Upper lobe of right lung (tissue), 1 donor: ENCODE measurements around the gene UNC5A. TPM values are rescaled to one million over a fixed set of nuclear protein-coding genes. Genes with fewer than 3 reads are reported as not detected.

ENCODE experiments used
- ATAC-seq: fragments of 200-7000 bp; cut with Tn5 transposase; one replicate; pipeline ENCODE4 v1.9.1; 2020; ENCODE audit warnings: mild to moderate bottlenecking, moderate library complexity
- DNase-seq: peaks from one replicate; pipeline ENCODE4 v3.0.0-alpha.2; 2020
- H3K27ac ChIP-seq: fragments of 200-600 bp; one replicate; pipeline ENCODE4 v1.8.0; 2022
- H3K27me3 ChIP-seq: fragments of 200-600 bp; one replicate; pipeline ENCODE4 v1.8.0; 2022; ENCODE audit warnings: mild to moderate bottlenecking
- H3K36me3 ChIP-seq: fragments of 200-600 bp; one replicate; pipeline ENCODE4 v1.8.0; 2022
- H3K4me1 ChIP-seq: fragments of 200-600 bp; one replicate; pipeline ENCODE4 v1.8.0; 2022
- H3K4me3 ChIP-seq: fragments of 200-600 bp; one replicate; pipeline ENCODE4 v1.8.0; 2022; ENCODE audit warnings: mild to moderate bottlenecking
- H3K9me3 ChIP-seq: fragments of 200-600 bp; one replicate; pipeline ENCODE4 v1.8.0; 2022
- intact Hi-C: fragments of 100-400 bp; cut with DNase I; formaldehyde crosslinking; loops from one replicate; pipeline ENCODE4 v1.11.0; 2022
- total RNA-seq: library from RNA; stranded (reverse); fragmentation: NEBNext Ultra II Directional; extraction: Animal tissue kit (Norgen Biotek cat#: 25700); gene quantifications from one replicate; pipeline ENCODE4 v1.2.1, GENCODE V29; 2021
- TF ChIP-seq, protein P1 (sequence below): fragments of 200-600 bp; IDR thresholded peaks from one replicate; pipeline ENCODE4 v1.8.0; 2022; ENCODE audit warnings: antibody characterized with exemption
- donor health status: DM: no; HTN: yes; CAD: no; lungs with severe emphysema.

Gene UNC5A
- total RNA-seq, 1 donor from 2014 or later = 0.46 TPM

DNA sequence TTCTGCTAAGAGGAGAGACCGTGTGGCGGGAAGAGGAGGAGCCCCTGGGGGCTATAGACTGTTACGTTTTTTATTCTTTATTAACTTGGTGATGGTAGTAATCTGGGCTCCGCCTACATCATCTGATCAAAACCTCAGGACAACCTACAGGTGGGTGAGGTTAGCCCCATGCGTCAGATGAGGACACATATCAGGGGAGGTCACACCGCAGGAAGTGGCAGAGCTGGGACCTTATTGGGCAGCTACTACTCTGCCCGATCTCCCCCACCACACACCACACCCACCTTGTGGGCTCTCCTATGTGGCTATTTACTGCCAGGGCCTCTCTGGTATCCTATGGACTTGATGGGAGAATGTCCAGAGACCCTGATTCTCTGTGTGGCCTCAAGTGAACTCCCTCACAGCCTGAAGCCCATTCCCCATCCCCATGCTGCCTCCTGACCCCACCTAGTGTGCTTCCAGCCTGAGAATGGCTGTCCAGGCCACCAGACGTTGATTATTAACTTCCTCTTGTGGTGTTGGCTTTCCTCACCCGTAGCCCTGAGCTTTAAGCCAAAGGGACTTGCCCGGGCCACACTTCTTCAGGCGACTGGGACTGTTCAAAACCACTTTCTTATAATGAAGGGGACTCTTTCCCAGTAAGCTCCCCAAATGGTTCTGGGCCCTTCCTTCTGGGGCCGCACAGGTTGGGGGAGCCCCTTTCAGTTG is 8.2 kb downstream of the UNC5A start:
- Histone ChIP-seq H3K27me3 (peaks cover 66% of the 10 kb centered on the region), H3K4me1 (no peaks in the 10 kb centered on the region), H3K9me3 (no peaks in the 10 kb centered on the region), H3K27ac (no peak overlapping the region), H3K4me3 (no peak overlapping the region), H3K36me3 (no peaks in the 10 kb centered on the region)
- DNase-seq (no peak), ATAC-seq (no peak)
- intact Hi-C loops = no loop called here
- TF ChIP-seq, protein P1, sequence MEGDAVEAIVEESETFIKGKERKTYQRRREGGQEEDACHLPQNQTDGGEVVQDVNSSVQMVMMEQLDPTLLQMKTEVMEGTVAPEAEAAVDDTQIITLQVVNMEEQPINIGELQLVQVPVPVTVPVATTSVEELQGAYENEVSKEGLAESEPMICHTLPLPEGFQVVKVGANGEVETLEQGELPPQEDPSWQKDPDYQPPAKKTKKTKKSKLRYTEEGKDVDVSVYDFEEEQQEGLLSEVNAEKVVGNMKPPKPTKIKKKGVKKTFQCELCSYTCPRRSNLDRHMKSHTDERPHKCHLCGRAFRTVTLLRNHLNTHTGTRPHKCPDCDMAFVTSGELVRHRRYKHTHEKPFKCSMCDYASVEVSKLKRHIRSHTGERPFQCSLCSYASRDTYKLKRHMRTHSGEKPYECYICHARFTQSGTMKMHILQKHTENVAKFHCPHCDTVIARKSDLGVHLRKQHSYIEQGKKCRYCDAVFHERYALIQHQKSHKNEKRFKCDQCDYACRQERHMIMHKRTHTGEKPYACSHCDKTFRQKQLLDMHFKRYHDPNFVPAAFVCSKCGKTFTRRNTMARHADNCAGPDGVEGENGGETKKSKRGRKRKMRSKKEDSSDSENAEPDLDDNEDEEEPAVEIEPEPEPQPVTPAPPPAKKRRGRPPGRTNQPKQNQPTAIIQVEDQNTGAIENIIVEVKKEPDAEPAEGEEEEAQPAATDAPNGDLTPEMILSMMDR = no peak

DNA sequence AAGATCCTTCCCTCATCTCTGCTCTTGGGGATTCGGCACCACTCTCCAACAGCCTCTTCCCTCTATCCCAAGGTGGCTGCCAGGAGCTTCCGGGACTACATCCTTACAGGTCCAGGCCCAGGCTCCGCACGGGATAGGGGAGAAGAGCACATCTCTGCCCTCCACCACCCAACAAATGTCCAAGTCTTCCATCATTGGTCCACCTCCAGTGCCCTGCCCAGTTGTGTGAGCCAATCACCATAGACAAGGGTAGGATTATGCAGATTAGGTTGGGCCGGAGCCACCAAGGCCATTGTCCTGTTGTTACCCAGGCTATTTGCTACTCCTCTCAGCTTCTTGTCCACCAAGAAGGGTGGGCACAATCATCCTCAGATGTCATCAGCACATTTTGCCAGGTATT is 9.1 kb downstream of the UNC5A start:
- TF ChIP-seq, protein P1 = no peak
- H3K27ac ChIP-seq = no peak overlapping the region
- DNase-seq = no peak
- H3K9me3 ChIP-seq = no peaks in the 10 kb centered on the region
- intact Hi-C loops = no loop called here
- H3K4me3 ChIP-seq = no peak overlapping the region
- H3K4me1 ChIP-seq = no peaks in the 10 kb centered on the region
- H3K36me3 ChIP-seq = no peaks in the 10 kb centered on the region
- H3K27me3 ChIP-seq = peaks cover 56% of the 10 kb centered on the region
- no peak for ATAC-seq

DNA sequence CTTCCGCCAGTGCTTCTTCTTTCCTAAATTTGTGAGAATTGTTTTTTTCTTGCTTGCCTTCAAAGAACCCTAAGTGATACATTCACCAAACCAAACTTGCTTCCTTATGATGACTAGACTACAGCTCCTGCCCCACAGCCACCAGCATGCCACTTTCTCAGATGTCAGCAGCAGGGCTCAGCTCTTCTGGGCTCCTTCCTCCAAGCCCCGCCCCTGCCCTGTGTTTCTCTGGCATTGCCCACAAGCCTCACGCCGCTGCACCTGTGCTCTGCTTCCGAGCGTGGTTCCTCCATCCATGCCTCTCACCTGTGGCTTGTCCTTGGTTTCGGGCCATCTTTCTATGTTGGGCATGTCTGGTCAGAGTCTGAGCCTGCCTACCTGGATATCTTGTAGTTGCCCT is 10.6 kb downstream of the UNC5A start:
- Histone ChIP-seq H3K9me3 (no peaks in the 10 kb centered on the region), H3K4me3 (no peak overlapping the region), H3K4me1 (no peaks in the 10 kb centered on the region), H3K27me3 (peaks cover 44% of the 10 kb centered on the region), H3K36me3 (no peaks in the 10 kb centered on the region), H3K27ac (no peak overlapping the region)
- no peak for DNase-seq
- intact Hi-C loops = no loop called here
- no peak for ATAC-seq
- TF ChIP-seq, protein P1 = no peak

DNA sequence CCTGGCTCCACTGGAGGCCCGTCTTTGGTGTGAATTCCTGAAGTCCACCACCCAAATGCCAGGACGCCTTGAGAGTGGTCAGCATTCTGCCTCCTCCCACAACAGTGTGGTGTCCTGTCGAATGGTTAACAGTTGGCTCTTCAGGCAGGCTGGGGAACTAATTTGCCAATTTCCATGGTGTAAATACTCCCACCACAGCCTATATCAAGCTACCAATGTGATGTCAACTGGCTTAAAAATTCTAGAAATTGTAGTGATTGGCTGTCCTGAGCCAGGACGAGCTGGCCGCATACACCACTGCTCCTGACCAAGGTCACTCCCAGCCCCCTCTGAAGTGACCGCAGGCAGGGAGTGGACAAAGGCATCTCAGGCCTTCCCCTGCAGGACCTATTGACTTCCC is 11.1 kb downstream of the UNC5A start:
- DNase-seq (no peak), ATAC-seq (no peak)
- no peaks in the 10 kb centered on the region for H3K4me1 ChIP-seq
- no peaks in the 10 kb centered on the region for H3K9me3 ChIP-seq
- H3K4me3 ChIP-seq = no peak overlapping the region
- H3K27me3 ChIP-seq = peaks cover 39% of the 10 kb centered on the region
- no peak overlapping the region for H3K27ac ChIP-seq
- intact Hi-C loops = no loop called here
- TF ChIP-seq, protein P1 = no peak
- no peaks in the 10 kb centered on the region for H3K36me3 ChIP-seq

GRCh38 chr5:176822041-176822792 is 11.9 kb downstream of the UNC5A start:
- Histone ChIP-seq H3K9me3 (no peaks in the 10 kb centered on the region), H3K4me3 (no peak overlapping the region), H3K4me1 (no peaks in the 10 kb centered on the region), H3K36me3 (no peaks in the 10 kb centered on the region), H3K27ac (no peak overlapping the region), H3K27me3 (peaks cover 31% of the 10 kb centered on the region)
- no peak for DNase-seq
- ATAC-seq = no peak
- intact Hi-C loops = no loop called here
- TF ChIP-seq, protein P1 = no peak
